HEK293T (cell line): ENCODE data around the gene ACP7.

Experiments used
- ARNT ChIP-seq: fragments of 450-650 bp; IDR thresholded peaks from 2 replicates; pipeline ENCODE4 v1.6.1; 2017; ENCODE audit warnings: mild to moderate bottlenecking
- CTBP1 ChIP-seq: fragments of 450-650 bp; IDR thresholded peaks from 2 replicates; pipeline ENCODE4 v1.6.1; 2016; ENCODE audit warnings: borderline replicate concordance
- FOXK2 ChIP-seq: fragments of 450-650 bp; IDR thresholded peaks from 2 replicates; pipeline ENCODE4 v1.6.1; 2016; ENCODE audit warnings: mild to moderate bottlenecking
- SP1 ChIP-seq: fragments of 450-650 bp; IDR thresholded peaks from 2 replicates; pipeline ENCODE4 v1.6.1; 2017

GRCh38 chr19:39122934-39123731 is 39.0 kb downstream of the ACP7 start:
- TF ChIP-seq FOXK2 (no peak), CTBP1 (no peak), ARNT (no peak), SP1 (no peak)
